Osteoblast (primary cell): ENCODE measurements around the gene RGL4. TPM values are rescaled to one million over a fixed set of nuclear protein-coding genes. Genes with fewer than 3 reads are reported as not detected.

Experiments used
- DNase-seq: peaks from one replicate; pipeline ENCODE4 v3.0.0; 2011; ENCODE audit warnings: low spot score, mixed read lengths; ENCODE audit not compliant: insufficient read length; ENCODE audit errors: missing footprints
- H2AFZ ChIP-seq: 2 replicates; pipeline ENCODE4 v1.6.0; 2011; ENCODE audit warnings: mild to moderate bottlenecking, low read length
- H3K27ac ChIP-seq: 2 replicates; pipeline ENCODE4 v1.5.1; 2011; ENCODE audit warnings: mild to moderate bottlenecking, low read depth, low read length, moderate library complexity
- H3K27me3 ChIP-seq: 2 replicates; pipeline ENCODE4 v1.6.0; 2012; ENCODE audit warnings: mild to moderate bottlenecking, control low read depth, inconsistent platforms, low read length, moderate library complexity; ENCODE audit not compliant: insufficient read depth
- H3K36me3 ChIP-seq: 2 replicates; pipeline ENCODE4 v1.5.1; 2011; ENCODE audit warnings: mild to moderate bottlenecking, low read length, control low read depth, moderate library complexity; ENCODE audit not compliant: insufficient read depth
- H3K4me1 ChIP-seq: 2 replicates; pipeline ENCODE4 v1.5.1; 2011; ENCODE audit warnings: mild to moderate bottlenecking, low read length, control low read depth, moderate library complexity; ENCODE audit not compliant: insufficient read depth
- H3K4me2 ChIP-seq: 2 replicates; pipeline ENCODE4 v1.6.0; 2011; ENCODE audit warnings: mild to moderate bottlenecking, low read length; ENCODE audit not compliant: insufficient read depth
- H3K4me3 ChIP-seq: fragments of 200-600 bp; sonication (generic); 3 replicates; pipeline ENCODE4 v1.5.1; 2012; ENCODE audit warnings: mild to moderate bottlenecking, low read length, inconsistent platforms; ENCODE audit not compliant: insufficient read depth
- H3K79me2 ChIP-seq: 2 replicates; pipeline ENCODE4 v1.6.0; 2012; ENCODE audit warnings: mild to moderate bottlenecking, low read length, control low read depth, inconsistent platforms; ENCODE audit not compliant: insufficient read depth
- H3K9me3 ChIP-seq: 2 replicates; pipeline ENCODE4 v1.5.1; 2011; ENCODE audit warnings: low read depth, low read length, control low read depth
- H4K20me1 ChIP-seq: 2 replicates; pipeline ENCODE4 v1.6.0; 2012; ENCODE audit warnings: mild to moderate bottlenecking, low read length, control low read depth; ENCODE audit not compliant: insufficient read depth
- total RNA-seq: library from RNA; depleted of rRNA; stranded (reverse); fragments of >200 nt; gene quantifications from 2 replicates; pipeline ENCODE4 v1.2.3, GENCODE V29; 2012
- TF ChIP-seq, protein P1 (sequence below): IDR thresholded peaks from 2 replicates; pipeline ENCODE4 v1.5.1; 2011; ENCODE audit warnings: mild to moderate bottlenecking, low read depth, low read length, moderate library complexity; ENCODE audit errors: extremely low read depth

Gene RGL4
- total RNA-seq, 1 donor = not detected

DNA sequence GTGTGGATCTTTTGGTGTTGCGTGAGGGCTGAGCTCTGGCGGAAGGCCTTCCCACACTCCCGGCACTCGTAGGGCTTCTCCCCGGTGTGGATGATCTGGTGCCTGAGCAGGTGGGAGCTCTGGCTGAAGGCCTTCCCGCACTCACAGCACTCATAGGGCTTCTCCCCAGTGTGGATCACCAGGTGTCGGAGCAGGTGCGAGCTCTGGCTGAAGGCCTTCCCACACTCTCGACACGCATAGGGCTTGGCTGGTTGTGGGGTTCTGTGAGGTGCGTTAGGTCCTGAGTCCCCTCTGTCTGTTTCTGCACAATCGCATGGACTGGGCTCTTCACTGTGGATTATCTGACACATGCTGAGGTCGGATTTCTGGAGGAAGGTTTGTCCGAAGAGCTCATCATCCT lies 53.7 kb downstream of the RGL4 start:
- peaks cover 5% of the 10 kb centered on the region for H3K9me3 ChIP-seq
- peaks cover 25% of the 10 kb centered on the region for H3K36me3 ChIP-seq
- H3K27ac ChIP-seq = no peak overlapping the region
- H3K4me3 ChIP-seq = no peak overlapping the region
- H2AFZ ChIP-seq = no peak overlapping the region
- H3K4me2 ChIP-seq = no peak overlapping the region
- H3K4me1 ChIP-seq = peaks cover 1% of the 10 kb centered on the region
- no peaks in the 10 kb centered on the region for H3K27me3 ChIP-seq
- H3K79me2 ChIP-seq = peaks cover 8% of the 10 kb centered on the region
- TF ChIP-seq, protein P1, sequence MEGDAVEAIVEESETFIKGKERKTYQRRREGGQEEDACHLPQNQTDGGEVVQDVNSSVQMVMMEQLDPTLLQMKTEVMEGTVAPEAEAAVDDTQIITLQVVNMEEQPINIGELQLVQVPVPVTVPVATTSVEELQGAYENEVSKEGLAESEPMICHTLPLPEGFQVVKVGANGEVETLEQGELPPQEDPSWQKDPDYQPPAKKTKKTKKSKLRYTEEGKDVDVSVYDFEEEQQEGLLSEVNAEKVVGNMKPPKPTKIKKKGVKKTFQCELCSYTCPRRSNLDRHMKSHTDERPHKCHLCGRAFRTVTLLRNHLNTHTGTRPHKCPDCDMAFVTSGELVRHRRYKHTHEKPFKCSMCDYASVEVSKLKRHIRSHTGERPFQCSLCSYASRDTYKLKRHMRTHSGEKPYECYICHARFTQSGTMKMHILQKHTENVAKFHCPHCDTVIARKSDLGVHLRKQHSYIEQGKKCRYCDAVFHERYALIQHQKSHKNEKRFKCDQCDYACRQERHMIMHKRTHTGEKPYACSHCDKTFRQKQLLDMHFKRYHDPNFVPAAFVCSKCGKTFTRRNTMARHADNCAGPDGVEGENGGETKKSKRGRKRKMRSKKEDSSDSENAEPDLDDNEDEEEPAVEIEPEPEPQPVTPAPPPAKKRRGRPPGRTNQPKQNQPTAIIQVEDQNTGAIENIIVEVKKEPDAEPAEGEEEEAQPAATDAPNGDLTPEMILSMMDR = no peak
- peaks cover 4% of the 10 kb centered on the region for H4K20me1 ChIP-seq
- no peak for DNase-seq

DNA sequence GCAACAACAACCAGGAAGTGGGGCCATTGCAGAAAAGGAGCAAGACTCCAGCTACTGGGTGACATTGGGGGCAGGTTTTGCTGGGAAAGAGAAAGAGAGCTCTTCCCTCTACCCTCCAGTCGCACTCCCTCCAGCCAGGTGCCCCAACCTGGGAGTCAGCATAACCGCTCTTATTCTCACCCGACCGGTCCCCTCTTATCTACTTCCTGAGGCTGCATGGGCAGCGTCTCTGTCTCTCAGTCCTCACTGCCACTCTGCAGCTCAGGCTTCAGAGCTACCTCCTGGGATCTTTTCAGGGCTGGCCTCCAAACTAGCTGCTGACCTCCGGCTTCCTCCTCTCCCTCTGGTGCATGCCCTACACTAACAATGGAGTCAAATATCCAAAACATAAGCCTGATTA lies 55.0 kb downstream of the RGL4 start:
- H3K4me3 ChIP-seq = no peak overlapping the region
- no peaks in the 10 kb centered on the region for H3K27me3 ChIP-seq
- DNase-seq = peak; percentile 64
- peaks cover 13% of the 10 kb centered on the region for H3K4me1 ChIP-seq
- H3K9me3 ChIP-seq = peaks cover 5% of the 10 kb centered on the region
- peaks cover 23% of the 10 kb centered on the region for H3K36me3 ChIP-seq
- TF ChIP-seq, protein P1 = no peak
- H2AFZ ChIP-seq = no peak overlapping the region
- H3K79me2 ChIP-seq = peaks cover 11% of the 10 kb centered on the region
- H3K4me2 ChIP-seq = no peak overlapping the region
- H4K20me1 ChIP-seq = peaks cover 4% of the 10 kb centered on the region
- no peak overlapping the region for H3K27ac ChIP-seq

Other genes with a start within 250 kb of the RGL4 start
- not detected in 2 replicates for gene IGLL1, start 110.7 kb upstream of the RGL4 start, total RNA-seq
- 0.29 and 0.36 TPM in 2 replicates for gene DRICH1, start 58.7 kb upstream of the RGL4 start, total RNA-seq
- gene ZNF70, start 60.1 kb downstream of the RGL4 start, total RNA-seq = 6.5 and 7.4 TPM in 2 replicates
- gene VPREB3, start 63.4 kb downstream of the RGL4 start, total RNA-seq = not detected in 2 replicates
- gene C22orf15, start 72.0 kb downstream of the RGL4 start, total RNA-seq = 0.72 and 0.88 TPM in 2 replicates
- 0.88 and 1.1 TPM in 2 replicates for gene CHCHD10, start 77.0 kb downstream of the RGL4 start, total RNA-seq
- 23.5 and 41.3 TPM in 2 replicates for gene MMP11, start 81.8 kb downstream of the RGL4 start, total RNA-seq
- 49.2 and 51.3 TPM in 2 replicates for gene SMARCB1, start 96.0 kb downstream of the RGL4 start, total RNA-seq
- 0.36 and 0.59 TPM in 2 replicates for gene DERL3, start 148.0 kb downstream of the RGL4 start, total RNA-seq
- 14.1 and 20.9 TPM in 2 replicates for gene SLC2A11, start 166.9 kb downstream of the RGL4 start, total RNA-seq
- gene MIF, start 203.4 kb downstream of the RGL4 start, total RNA-seq = 123 and 131 TPM in 2 replicates